ENCODE data around the gene FETUB.
"Not testable (repeated sequence)": the region's sequence is repeated elsewhere in the genome, so short reads cannot be mapped to it uniquely, and the experiment has no call there.

The FETUB gene

DNA sequence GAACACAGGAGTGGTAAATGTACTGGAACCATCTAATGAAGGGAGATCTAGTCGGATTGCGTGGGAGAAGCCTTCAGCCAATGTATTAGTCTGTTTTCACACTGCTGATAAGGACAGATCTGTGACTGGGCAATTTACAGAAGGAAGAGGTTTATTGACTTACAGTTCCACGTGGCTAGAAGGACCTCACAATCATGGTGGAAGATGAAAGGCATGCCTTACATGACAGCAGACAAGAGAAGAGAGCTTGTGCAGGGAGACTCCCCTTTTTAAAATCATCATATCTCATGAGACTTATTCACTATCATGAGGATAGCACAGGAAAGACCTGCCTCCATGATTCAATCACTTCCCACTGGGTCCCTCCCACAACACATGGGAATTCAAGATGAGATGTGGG, 42.6 kb downstream of the FETUB start:
- no peak for DNase-seq

DNA sequence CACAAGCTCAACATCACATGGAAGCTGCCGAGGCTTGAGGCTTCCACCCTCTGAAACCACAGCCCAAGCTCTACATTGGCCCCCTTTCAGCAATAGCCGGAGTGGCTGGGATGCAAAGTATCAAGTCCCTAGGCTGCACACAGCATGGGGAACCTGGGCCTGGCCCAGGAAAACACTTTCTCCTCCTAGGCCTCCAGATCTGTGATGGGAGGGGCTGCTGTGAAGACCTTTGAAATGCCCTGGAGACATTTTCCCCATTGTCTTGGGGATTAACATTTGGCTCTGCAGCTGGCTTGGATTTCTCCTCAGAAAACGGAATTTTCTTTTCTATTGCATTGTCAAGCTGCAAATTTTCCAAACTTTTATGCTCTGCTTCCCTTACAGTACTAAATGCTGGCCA, 43.8 kb downstream of the FETUB start:
- no peak for DNase-seq

GRCh38 chr3:186686475-186686874, 46.3 kb downstream of the FETUB start:
- not testable (repeated sequence) for DNase-seq

GRCh38 chr3:186687120-186687651, 47.0 kb downstream of the FETUB start:
- no peak for DNase-seq

- DNase-seq, result not testable (repeated sequence)
These were observed 50.1 kb downstream of the FETUB start for GRCh38 chr3:186690304-186690703.

GRCh38 chr3:186691676-186692075, 51.5 kb downstream of the FETUB start:
- no peak for DNase-seq

GRCh38 chr3:186693843-186694242, 53.6 kb downstream of the FETUB start:
- DNase-seq, result no peak

DNA sequence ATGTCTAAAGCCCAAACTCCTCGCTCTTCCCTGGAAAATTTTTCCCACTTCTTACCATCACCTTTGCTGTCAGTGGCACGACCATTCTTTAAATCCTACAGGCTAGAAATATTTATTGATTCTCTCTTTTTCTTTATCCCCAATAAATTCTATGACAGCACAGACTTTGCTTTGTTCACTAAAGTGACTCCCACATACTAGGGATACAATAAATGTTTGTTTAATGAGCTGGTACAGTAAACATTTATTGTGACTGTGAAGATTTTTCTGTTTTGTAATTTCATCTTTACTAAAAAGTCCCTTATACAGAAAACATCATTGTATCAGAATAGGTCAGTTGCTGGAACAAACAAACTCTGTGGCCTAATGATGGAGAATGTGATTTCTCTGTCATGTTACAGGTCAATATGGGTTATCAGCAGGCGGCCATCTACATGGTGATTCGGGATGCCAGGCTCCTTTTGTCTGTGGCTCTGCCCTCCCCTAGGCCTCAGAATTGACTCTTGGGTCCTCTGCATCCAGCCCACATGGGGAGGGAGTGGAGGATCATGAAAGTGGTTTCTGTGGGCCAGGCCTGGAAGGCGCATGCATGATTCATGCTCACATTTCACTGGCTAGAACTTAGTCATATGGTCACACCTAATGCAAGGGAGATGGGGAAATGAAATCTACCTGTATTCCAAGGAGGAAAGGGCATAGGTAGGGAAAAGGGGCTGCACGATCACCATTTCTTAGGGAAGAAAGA, 54.3 kb downstream of the FETUB start:
- no peak for DNase-seq

- DNase-seq, result no peak
These were observed 56.3 kb downstream of the FETUB start for GRCh38 chr3:186696522-186696921.

DNA sequence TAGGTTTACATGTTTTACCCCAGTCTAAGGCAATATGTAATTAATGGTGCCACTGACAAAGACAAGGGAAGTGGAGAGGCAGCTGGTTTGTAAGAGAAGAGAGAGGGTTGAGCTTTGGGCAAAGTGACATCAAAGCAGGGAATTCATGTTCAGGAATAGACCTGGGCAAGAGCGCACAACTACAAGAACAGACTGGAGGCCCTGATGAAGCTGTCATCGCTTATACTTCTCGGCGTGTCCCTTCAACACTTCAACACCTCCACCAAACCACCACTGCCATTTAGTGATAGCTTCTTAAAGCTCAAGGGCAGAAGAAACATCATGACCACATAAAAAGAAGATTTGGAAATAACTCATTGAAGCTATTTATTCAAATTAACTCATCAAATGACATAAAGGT, 57.3 kb downstream of the FETUB start:
- no peak for DNase-seq

- no peak for DNase-seq
These were observed 60.1 kb downstream of the FETUB start for GRCh38 chr3:186700267-186700666.

GRCh38 chr3:186702451-186702850, 62.3 kb downstream of the FETUB start:
- DNase-seq, result not testable (repeated sequence)
